A549 (cell line): ENCODE results near the gene ABCC4.

Experiments
- CTCF ChIP-seq: fragments of >200 bp; sonication (Bioruptor Twin); formaldehyde crosslinking; IDR thresholded peaks from 3 replicates; pipeline ENCODE4 v1.5.1; 2016
- KDM5A ChIP-seq: fragments of 200-600 bp; sonication (generic); IDR thresholded peaks from 2 replicates; pipeline ENCODE4 v1.6.1; 2016; ENCODE audit warnings: antibody characterized with exemption, mild to moderate bottlenecking

DNA sequence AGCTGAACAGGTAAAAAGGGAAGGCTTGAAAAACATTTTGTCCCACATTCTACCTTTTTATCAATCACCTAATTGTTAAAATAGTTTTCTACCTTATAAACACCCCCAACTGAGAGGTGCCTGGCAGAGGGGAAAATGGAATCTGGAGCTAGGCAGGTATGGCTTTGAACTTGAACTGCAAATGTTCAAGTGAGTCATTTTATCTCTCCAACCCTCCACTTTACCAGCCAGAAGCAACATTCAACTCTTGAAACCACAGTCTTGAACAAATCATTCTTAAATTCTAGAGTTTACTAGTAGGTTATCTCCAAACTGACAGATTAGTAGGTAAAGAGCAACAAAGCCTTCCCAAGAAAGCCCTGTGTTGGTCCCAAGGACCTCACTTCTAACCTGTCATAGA, 116.9 kb downstream of the ABCC4 start:
- TF ChIP-seq CTCF = no peak
- no peak for TF ChIP-seq KDM5A
